Left cardiac atrium (tissue), 4 donors: Measurements from ENCODE around the gene GRB10. TPM values are rescaled to one million over a fixed set of nuclear protein-coding genes. Genes with fewer than 3 reads are reported as not detected.

Source experiments
- ATAC-seq, 2 donors: fragments of 200-7000 bp; cut with Tn5 transposase; one replicate each; pipeline ENCODE4 v1.9.1; 2020; ENCODE audit warnings: mild to moderate bottlenecking in 2 of 2, moderate library complexity in 2 of 2
- DNase-seq: peaks from one replicate; pipeline ENCODE4 v3.0.0-alpha.2; 2020
- intact Hi-C, 2 donors: fragments of 100-400 bp; cut with DNase I; formaldehyde crosslinking; loops; one replicate each; pipeline versions ENCODE4 v1.14.1 to v1.15.1; 2022 to 2023
- total RNA-seq, 2 donors: library from RNA; stranded (reverse); fragmentation: NEBNext Ultra II Directional; extraction: Animal tissue kit (Norgen Biotek cat#: 25700); gene quantifications; one replicate each; pipeline ENCODE4 v1.2.1, GENCODE V29; 2021
- donor health status: DM: no; HTN: yes; CAD: no.
- donor health status: DM: no; HTN: yes; CAD: no; lungs with severe emphysema.
- donor health status: DM: yes; HTN: yes; CAD: no.
- donor health status: Dilated cardiomyopathy.

The GRB10 gene
- total RNA-seq, 2 donors from 2014 or later, result 39.9 to 45.6 TPM

DNA sequence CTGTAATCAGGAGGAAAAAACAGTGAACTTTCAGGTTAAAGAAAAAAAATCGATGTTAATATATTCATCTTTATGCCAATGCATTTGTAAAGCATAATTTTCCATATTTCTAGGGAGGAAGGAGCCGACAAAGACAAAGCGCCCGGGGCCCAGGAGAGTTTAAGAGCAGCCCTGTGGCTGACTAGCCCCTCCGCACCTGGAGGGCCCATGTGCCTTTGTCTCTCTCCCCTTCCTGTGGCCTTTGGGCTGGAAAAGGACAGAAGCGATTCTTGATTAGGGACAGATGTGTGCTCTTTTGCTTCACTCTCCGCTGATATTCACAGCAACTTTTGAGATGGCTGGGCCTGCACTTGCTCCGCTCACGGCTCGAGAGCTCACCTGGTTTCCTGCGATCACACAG, 240.6 kb downstream of the GRB10 start:
- intact Hi-C loops, result no loop called here
- DNase-seq (no peak), ATAC-seq (no peak)

DNA sequence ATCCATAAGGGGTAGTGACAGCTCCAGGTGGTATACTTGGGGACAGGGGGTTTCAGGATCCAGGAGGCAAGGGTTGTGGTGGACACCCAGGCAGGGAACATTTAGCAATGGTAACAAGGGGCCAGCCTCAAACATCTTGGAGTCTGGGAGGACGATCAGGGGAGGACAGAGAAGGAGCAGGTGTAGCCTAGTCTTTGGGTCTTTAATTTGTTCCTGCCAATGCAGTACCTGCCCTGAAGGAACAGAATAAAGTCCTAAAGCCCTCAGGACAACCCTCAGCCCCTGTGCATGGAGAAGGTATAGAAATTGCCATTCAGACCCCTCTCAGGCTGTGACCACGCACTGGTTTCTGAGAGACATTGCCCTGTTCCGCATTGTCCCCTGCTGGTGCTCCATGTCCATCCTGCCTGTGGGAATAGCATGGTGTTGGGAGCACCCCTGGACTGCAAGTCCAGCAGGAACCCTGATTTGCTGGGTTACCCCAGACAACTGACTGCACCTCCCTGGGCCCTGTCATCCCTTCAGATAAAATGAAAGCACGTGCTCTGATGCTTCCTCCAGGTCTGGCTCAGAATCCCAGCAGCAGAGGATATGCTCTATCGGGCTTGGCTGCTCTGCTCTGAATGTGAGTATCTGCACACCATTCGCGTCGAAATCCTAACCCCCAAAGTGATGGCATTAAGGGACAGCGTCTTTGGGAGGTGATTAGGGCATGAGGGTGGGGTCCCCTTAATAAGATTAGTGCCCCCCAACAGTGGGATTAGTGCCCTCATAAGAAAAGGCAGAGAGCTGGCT, 241.7 kb downstream of the GRB10 start:
- ATAC-seq (no peak), DNase-seq (no peak)
- intact Hi-C loops, result no loop called here

Other genes with a start within 250 kb of the GRB10 start
- gene DDC, start 217.5 kb downstream of the GRB10 start, total RNA-seq, result not detected